Lower leg skin (tissue), 3 donors: ENCODE data around the gene KCTD5.

Experiments
- CTCF ChIP-seq, 3 donors: fragments of 450-650 bp; IDR thresholded peaks; one replicate each; pipeline ENCODE4 v1.5.1; 2016; ENCODE audit warnings: antibody characterized with exemption in 3 of 3, mild to moderate bottlenecking in 3 of 3, moderate library complexity in 2 of 3
- POLR2A ChIP-seq, 2 donors: fragments of 450-650 bp; IDR thresholded peaks; one replicate each; pipeline ENCODE4 v1.6.1; 2016 to 2017; ENCODE audit warnings: antibody characterized with exemption in 2 of 2, mild to moderate bottlenecking in 1 of 2, moderate library complexity in 1 of 2

GRCh38 chr16:2671741-2672140 lies 10.6 kb upstream of the KCTD5 start:
- TF ChIP-seq CTCF (IDR thresholded peaks at IDR 0.05): no peak
- no peak for TF ChIP-seq POLR2A (IDR thresholded peaks at IDR 0.05)
